Epithelial cell of proximal tubule (primary cell): Measurements from ENCODE around the gene LTB4R2. TPM values are rescaled to one million over a fixed set of nuclear protein-coding genes. Genes with fewer than 3 reads are reported as not detected.

Experiments used
- DNase-seq: peaks from one replicate; pipeline ENCODE4 v3.0.0-alpha.2; 2011; ENCODE audit warnings: low read depth
- H3K4me3 ChIP-seq: 2 replicates; pipeline ENCODE4 v1.5.1; 2011; ENCODE audit warnings: low read depth, mild to moderate bottlenecking, low read length
- CTCF ChIP-seq: conservative IDR thresholded peaks from 2 replicates; pipeline ENCODE4 v1.5.1; 2012; ENCODE audit warnings: low read depth, mild to moderate bottlenecking, low read length
- total RNA-seq: library from RNA; depleted of rRNA; stranded (reverse); fragments of >200 nt; gene quantifications from 2 replicates; pipeline ENCODE4 v1.2.3, GENCODE V29; 2015

Gene LTB4R2
- total RNA-seq, 1 donor from 2014 or later: 2.7 TPM

- no peak for TF ChIP-seq CTCF
- H3K4me3 ChIP-seq: no peak overlapping the region
- no peak for DNase-seq
These were observed 4.6 kb downstream of the LTB4R2 start for GRCh38 chr14:24314377-24315193.

- H3K4me3 ChIP-seq: no peak overlapping the region
- no peak for TF ChIP-seq CTCF
- DNase-seq: no peak
These were observed 5.4 kb downstream of the LTB4R2 start for GRCh38 chr14:24315243-24315806.

GRCh38 chr14:24315807-24316596 is 6.1 kb downstream of the LTB4R2 start:
- TF ChIP-seq CTCF: peak; percentile 3
- no peak for DNase-seq

GRCh38 chr14:24316597-24316950 is 6.6 kb downstream of the LTB4R2 start:
- no peak for TF ChIP-seq CTCF
- DNase-seq: no peak
- H3K4me3 ChIP-seq: no peak overlapping the region

More at GRCh38 chr14:24315807-24316596, 6.1 kb downstream of the LTB4R2 start:
- H3K4me3 ChIP-seq: no peak overlapping the region

GRCh38 chr14:24317141-24317928 is 7.4 kb downstream of the LTB4R2 start:
- TF ChIP-seq CTCF: no peak
- no peak for DNase-seq
- no peak overlapping the region for H3K4me3 ChIP-seq

- DNase-seq: no peak
- H3K4me3 ChIP-seq: no peak overlapping the region
- TF ChIP-seq CTCF: no peak
These were observed 11.5 kb downstream of the LTB4R2 start for GRCh38 chr14:24321212-24321975.
